ENCODE measurements around the gene REV3L.

GRCh38 chr6:111478749-111479148 lies 4.3 kb downstream of the REV3L start:
- TF ChIP-seq GATA2 (IDR thresholded peaks at IDR 0.05; ENCODE audit: low read depth, low read length) = no peak
- no peak for TF ChIP-seq GATA3 (IDR thresholded peaks at IDR 0.05; ENCODE audit: low read depth, low read length)

All from SH-SY5Y (cell line).